NOMO-1 (cell line): ENCODE measurements around the gene EEF1AKMT2.

ENCODE experiments used
- DNase-seq, 2 experiments: peaks; one replicate each; lab custom pipeline; 2025; ENCODE audit not compliant: unreplicated experiment in 2 of 2; lab: John Stamatoyannopoulos, UW

EEF1AKMT2 gene

DNA sequence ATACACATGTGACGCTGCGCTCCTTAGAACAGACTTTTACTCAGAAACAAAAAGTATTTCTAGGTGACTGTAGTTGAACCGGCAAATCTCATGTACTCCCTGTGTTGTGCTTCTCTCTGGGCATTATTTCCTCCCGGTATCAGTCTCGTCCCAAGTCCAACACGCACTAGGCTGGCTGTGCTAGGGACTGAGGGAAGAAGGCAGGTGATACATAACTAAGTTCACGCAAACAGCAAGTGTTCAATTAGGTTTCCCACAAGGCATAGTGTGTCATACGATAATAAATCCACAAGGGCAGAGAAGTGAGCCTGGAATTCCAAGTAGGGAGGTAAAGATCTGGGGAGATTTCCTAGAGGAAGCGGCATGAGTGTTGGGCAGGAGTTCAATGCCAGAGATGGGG is 67.9 kb downstream of the EEF1AKMT2 start:
- no peak for DNase-seq

DNA sequence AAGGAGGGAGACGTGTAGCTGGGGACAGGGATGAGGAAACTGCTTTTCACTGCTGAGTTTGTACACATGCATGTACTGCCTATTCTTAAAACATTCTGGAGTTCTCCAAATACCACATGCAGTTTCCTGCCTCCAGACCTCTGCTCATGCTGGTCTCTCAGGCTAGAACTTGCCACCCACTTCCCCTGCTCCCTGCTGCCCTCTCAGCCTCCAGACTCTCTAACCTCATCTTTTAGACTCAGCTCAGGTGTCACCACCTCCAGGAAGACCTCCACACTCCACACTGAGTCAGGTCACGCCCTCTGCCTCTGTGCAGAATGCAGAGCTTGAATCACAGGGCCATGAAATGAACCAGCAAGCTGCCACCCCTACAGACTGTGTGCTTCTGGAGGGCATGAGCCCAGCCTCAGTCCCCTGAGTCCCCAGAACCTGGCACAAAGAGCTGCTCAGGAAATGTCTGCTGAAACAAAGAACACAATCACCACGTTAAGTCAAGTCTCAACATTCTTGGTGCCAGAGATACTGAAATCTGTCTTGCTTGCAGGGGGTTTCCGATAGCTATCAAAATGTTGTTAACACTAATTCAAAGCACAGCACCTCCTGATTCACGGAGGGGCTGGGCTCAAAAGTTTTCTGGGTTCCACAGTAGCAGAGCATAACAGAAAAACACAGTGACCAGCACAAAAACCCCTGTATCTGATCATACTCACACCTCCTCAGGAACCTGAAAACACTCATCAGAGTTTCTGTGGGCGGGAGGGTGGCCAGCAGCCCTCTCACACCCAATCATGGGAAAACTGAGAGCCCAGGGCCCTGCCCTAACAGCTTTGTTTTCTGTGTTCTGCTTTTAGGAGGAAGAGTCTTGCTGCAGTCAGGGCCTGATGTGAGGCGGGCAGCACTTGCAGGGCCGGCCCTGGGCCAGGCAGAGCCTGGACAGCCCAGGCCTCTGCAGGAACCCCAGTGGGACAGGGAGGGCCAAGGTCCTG is 68.6 kb downstream of the EEF1AKMT2 start:
- DNase-seq = peak; percentile 9 to 10

DNA sequence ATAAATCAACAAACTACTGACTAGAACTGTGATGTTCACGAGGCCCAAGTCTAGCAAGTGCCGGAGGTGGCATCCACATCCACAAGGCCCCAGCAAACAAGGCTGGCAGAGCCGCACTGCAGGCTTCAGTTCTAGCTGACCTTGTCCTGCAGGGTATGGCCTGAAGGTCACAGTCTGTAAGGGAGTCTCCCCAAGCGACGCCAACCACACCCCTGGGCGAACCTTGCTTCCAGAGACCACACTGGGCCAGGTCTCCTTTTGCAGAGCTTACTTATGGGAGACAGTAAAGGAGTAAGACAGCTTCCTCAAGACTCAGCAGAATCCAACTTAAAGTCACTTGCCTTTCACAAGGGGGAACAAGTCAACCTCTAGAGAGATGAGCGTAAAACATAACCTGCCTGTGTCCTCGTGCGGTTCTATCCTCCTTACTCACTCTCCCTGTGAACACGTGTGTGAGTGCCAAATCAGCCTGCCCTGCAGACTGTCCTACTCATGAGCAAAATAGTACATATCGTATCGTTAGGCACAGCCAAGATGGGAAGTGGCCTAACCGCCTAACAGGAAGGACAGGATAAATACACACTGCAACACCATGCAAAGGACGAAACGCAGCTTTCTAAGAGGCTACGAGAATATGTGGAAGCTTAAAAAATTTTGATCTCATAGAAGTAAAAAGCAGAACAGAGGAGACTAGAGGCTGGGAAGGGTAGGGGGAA is 70.2 kb downstream of the EEF1AKMT2 start:
- DNase-seq = peak; percentile 81 to 90

DNA sequence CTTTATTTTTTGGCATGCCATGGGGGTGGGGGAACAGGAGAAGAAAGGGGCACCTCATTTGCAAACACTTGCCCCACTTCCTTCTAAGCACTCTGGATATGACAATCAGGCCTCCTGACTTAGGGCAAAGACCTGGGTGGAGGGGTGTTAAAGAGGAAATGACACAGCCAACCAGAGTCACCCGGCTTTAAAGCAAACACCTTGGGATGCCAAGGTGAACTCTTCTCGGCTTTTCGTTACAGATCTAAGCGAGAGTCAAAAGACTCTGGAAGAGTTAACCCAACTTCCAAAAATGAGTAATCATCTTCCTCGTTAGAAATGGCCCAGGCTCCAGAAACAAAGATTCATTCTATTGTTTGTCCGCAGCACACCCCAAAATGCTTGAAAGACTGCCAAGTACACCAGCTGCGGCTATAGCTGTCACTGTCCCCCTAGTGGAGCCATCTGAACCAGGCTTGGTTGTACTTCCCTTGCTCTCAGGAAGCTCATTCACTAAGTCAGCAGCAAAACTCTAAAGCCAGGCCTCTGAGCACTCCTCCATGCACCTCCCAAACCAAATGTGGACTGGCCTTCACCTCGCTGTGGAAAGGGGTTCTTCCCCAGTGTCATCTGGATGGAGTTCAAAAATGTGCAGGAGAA is 72.4 kb downstream of the EEF1AKMT2 start:
- peak; percentile 67 to 78 for DNase-seq

DNA sequence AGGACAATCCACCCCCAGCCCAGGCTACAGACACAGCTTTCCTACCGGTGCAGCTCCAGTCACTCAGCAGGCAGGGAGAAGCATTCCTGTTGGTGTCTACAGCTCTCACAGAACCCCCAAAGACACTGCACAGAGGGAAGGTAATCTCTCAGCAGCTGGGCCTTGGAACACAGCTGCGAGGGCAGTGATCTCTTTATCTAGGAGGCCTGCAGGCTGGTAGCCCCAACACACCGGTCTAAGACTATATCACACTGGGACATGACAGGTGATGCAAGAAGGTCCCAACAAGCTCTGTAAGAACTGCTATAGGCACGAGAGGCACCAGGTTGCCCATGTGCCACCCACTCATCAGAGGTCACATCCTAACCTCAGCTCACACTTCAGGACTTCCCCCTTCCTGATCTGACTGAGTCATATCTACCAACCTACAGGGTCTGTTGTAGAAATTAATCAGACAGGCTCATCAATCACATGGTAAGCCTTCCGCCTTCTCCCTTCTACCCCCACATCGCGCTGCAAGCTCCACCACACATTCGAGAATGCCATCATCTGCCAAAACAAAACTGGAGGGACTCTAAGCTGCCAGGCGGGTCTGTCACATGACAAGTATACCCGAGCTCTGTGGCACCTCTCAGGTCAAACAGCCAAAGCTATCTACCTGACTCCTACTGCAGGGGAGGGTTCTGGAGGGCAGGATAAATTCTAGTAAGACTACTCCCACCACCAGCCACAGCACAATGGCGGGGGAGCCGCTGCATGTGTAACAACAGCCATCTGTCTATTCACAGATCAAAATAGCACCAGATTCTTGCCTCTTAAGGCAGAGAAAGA is 73.6 kb downstream of the EEF1AKMT2 start:
- peak; percentile 89 to 95 for DNase-seq

DNA sequence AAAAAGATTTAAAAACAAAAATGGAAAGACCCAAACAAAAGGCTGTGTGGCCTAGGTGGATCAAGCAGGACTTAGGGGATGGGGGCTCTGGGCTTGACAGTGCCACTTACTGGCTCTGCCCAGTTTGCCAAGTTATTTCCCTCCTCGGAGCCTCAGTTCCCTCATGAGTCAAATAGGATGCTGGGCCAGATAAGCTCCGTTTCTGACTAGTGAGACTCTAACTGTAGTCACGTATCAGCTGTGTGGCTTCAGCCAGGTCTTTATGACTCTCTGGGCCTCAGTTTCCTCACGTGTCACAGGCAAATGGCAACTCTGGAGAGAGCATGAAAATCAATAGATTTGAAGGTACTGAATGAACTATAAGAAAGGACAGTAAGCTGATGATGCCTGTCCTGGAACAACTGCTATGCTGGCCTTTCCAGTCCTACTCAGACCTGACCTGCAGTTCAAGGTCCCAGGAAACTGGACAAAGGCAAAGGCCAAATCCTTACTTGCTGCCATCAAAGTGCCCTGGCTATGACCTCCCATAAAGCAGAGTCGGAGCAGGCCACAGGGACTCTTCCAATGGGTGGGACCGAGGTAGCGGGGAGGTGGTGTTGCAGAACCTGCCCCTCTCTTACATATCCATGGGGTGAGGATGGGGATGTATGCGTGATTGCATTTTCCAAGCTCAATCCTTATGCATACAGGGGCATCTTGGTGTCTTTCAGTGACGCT is 74.5 kb downstream of the EEF1AKMT2 start:
- no peak for DNase-seq

DNA sequence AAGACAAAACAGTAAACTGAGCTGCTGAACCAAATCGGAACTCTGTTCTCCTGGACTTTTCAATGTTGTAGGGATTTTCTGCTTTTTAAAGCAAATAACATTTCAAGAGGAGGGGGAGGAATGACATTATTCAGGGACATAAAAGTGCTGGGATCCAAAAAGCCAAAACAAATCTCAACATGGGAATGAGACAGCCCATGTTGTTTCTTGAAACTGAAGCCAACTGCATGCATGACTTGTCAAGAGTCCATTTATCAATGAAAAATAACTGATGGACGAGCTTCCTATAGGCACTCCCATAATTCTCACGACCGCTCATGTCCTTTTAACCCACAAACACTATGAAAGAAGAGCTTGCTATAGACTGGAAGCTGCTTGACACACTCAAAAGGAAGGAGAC is 75.3 kb downstream of the EEF1AKMT2 start:
- DNase-seq = no peak

DNA sequence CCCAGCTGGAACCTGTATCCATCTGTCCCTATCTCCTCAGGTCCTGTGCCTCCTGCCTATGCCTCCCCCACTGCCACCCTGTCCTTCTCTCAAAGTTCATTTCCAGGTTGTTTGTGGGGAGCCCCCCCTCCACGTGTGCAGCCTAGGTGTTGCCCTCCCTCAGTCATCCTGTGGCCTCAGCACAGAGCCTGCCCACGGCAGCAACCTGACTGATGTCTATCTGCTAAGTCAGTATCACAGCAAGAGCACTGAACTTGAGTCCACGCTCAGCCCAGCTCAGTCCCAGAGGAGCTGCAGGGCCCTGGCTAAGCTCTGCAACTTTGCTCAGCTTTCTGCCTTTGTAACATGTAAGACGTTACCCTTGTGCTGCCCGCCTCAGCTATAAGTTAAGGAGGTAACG is 76.2 kb downstream of the EEF1AKMT2 start:
- DNase-seq = no peak

DNA sequence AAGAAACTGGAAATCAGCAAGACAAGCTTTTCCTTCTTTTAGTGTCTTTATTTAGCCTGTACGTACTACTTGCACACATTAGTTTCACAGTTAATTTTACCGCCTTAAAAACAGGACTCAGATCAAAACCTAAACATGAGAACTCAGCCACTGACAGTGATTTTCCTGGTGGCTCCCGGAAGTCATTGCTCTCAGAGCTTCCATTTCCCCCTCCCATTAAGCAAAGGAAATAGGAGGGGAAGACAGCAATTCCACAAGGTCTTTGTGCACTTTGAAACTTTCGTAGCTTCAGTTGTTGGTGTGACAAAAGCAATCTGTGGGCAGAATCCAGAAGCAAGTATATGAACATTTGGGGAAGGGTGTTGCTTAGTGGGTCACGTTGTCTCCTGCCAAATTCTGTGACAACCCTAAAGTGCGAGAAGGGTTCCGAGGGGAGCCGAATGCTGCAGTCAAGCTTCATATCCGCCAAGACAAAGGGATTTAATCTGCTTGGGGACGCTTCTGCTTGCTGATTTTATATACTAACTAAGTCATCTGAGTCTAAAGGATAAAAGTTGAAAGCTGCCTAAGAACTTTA is 77.9 kb downstream of the EEF1AKMT2 start:
- no peak for DNase-seq

DNA sequence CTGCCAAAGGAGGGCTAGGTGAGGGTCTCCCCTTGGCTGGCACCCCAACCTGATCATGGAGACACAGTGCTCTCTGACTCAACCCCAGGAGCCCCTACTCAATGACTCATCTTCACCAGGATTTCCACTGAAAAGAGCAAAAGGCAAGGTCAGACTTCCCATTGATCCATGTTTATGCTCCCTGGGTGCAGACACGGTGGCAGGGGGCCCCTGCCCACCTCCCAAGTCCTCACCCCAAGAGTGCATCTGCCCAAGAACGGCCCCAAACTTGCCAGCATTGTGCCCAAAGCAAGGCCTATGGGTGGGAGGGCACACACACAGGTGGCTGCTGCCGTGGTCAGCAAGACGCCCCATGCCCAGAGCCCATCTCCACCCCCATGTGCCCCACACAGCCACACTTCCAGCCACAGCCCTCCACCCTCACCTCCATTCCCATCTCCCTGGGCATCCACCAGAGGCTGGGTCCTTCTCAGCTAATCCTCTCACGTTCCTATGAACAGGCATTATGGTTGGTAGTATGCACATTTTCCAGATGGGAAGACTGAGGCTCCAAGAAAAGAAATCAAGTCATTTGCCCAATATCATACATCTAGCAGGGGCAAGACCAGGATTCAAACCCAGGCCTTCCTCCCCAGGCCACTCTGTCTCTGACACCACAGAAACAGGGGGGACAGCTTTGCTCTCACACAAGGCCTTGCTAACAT is 78.8 kb downstream of the EEF1AKMT2 start:
- DNase-seq = no peak

DNA sequence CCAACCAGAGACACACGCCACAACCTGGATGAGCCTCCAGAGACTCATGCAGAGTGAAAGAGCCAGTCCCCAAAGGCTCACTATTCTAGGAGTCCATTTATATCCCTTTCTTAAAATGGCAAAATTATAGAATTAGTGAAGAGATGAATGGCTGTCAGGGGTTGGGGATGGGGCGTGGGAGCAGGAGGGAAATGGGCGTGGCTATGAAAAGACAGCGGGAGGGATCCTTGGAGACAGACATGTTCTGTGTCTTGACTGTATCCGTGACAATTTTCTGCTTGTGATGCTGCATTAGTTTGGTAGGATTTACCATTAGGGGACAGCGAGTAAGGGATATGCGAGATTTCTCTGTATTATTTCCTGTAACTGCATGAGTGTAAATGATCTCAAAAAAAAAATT is 80.5 kb downstream of the EEF1AKMT2 start:
- no peak for DNase-seq

DNA sequence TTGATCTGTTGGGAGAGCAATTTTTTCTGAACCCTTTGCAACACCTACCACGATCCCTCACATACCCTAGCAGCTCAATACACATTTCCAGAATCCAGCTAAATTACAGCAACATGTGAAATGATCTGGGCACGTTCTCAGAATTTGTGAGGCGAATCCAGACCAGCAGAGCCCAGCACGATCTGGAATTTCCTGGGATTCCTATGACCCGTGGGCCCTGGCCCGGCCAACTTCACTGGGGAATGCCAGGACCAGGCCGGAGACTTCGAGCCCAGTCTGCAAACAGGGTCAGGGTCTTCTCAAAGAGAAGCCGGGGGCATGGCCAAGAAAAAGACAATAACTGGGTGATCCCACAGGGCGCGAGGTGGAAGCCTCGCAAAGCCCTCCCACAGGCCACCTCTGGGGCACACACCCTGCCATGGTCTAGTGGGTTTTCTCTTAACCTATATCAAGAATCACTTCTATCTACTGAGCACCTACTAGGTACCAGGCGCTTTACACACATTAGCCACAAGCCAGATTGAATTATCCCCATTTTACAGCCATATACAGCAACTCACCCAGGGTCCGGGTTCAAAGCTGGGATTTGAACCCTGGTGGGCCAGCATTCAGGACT is 81.3 kb downstream of the EEF1AKMT2 start:
- DNase-seq = no peak

DNA sequence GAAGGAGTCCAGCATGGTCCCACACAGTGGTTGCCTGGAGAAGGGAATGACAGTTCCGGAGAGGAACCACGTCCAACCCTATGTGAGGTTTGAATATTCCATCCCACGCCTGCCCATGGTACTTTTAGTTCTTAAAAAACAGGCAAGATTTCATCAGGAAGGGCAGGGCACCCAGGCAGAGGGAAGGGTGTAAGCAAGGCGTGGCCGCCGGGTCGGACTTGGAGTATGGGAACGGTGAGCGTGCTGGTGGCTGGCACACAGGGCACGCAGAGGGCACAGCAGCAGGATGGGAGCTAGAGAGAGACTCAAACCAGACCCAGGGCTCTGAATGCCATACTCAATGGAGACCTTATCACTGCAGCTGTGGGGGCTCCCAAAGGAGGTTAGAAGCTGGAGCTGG is 81.8 kb downstream of the EEF1AKMT2 start:
- DNase-seq = no peak

DNA sequence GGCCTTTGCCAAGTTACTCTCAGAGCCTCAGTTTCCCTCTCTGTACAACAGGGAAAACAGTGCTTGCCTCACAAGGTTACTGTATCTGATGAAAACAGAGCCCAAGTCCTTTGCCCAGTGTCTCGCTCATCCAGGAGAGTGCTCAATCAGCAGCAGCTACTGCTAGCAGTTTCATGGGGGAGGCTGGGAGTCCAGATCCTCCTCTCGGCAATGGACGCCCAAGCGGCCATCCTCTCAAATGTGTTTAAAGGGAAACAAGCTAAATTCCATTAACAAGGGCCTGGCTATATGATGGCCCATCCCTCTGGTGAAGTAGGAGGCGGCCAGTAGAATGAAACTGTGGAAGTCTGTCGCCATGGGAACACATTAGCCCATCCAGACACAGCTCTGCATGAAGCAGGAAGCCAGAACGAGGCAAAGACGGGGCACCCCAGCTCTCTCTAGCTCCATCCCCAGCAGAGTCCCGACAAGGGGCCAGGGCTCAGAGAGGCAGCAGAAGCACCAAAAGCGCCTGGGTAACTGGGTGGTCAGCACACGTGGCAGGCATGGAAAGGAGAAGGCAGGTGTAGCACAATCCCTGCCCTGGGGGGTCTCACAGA is 82.7 kb downstream of the EEF1AKMT2 start:
- DNase-seq = no peak

DNA sequence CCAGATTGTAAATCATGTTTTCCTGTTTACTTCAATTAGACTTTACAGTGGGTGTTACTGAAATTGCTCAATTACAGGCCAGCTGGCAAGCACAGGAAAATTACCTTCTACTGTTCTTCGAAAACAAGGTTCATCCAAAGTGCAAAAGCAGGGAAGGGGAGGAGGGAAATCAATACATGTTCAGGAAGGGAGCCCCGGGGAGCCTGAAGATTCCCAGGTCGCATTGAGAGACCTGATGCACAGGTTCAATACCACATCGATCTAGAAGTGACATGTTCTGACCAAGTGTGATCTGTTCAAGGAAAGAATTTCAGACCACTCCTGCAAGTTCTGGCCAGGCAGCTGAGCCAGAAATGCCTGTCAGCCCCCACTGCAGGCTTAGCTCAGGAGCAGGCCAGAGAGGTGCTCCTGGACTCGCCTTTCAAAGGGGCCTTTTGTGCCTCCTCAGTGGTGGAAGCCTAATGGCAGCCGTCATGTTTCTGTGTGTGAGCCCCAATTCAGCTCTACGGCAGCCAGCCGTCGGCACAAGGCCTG is 83.4 kb downstream of the EEF1AKMT2 start:
- no peak for DNase-seq
